ENCODE measurements around the gene SETDB1.

DNA sequence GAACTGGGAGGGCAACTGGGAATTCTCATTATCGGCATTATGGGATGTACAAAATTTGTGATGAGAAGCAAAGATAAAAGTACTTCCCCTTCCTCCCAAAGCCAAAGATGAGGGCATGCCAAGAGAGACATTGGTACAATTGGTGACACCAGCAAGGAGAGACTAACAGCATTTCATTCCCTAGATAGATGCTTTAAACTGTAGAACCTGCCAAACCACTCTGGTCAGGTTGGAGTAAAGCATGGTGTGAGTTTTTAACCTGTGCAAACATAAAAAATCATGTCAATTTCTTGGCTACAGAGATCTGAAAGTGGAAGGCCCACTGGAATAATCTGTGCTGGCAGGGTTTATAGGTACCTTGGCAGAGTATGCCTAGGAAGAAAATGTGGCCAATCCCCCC lies 19.8 kb upstream of the SETDB1 start:
- no peak for TF ChIP-seq SMAD3 (CRISPR knock-in tag; IDR thresholded peaks at IDR 0.05)
- TF ChIP-seq, protein P1, sequence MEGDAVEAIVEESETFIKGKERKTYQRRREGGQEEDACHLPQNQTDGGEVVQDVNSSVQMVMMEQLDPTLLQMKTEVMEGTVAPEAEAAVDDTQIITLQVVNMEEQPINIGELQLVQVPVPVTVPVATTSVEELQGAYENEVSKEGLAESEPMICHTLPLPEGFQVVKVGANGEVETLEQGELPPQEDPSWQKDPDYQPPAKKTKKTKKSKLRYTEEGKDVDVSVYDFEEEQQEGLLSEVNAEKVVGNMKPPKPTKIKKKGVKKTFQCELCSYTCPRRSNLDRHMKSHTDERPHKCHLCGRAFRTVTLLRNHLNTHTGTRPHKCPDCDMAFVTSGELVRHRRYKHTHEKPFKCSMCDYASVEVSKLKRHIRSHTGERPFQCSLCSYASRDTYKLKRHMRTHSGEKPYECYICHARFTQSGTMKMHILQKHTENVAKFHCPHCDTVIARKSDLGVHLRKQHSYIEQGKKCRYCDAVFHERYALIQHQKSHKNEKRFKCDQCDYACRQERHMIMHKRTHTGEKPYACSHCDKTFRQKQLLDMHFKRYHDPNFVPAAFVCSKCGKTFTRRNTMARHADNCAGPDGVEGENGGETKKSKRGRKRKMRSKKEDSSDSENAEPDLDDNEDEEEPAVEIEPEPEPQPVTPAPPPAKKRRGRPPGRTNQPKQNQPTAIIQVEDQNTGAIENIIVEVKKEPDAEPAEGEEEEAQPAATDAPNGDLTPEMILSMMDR (CRISPR knock-in tag; IDR thresholded peaks at IDR 0.05), result no peak
- no peak for TF ChIP-seq ZZZ3 (CRISPR knock-in tag; IDR thresholded peaks at IDR 0.05; ENCODE audit: borderline replicate concordance)
- no peak for TF ChIP-seq ZNF383 (CRISPR knock-in tag; IDR thresholded peaks at IDR 0.05; ENCODE audit: borderline replicate concordance)
- no peak for TF ChIP-seq ZSCAN29 (CRISPR knock-in tag; conservative IDR thresholded peaks at IDR 0.05)
- TF ChIP-seq PHF8 (CRISPR knock-in tag; IDR thresholded peaks at IDR 0.05), result no peak
- no peak for TF ChIP-seq E2F1 (CRISPR knock-in tag; IDR thresholded peaks at IDR 0.05)
